K562 (cell line): Measurements from ENCODE around the gene RMND5A. TPM values are rescaled to one million over a fixed set of nuclear protein-coding genes. Genes with fewer than 3 reads are reported as not detected.

Source experiments
- ATAC-seq: fragments of 200-7000 bp; cut with Tn5 transposase; 3 replicates; pipeline ENCODE4 v1.9.1; 2020; ENCODE audit warnings: moderate library complexity
- BruUV-seq: library from RNA; stranded (reverse); fragments of 400-500 nt; replicated peaks from 2 replicates; lab custom pipeline; 2021; lab: Mats Ljungman, UMichigan
- CTCF ChIA-PET: fragments of 300-600 bp; formaldehyde crosslinking; extraction: SDS; loops from one replicate; lab custom pipeline; 2021; ENCODE audit warnings: low intra/inter-chr PET ratio; lab: Yijun Ruan, JAX
- POLR2A ChIA-PET: fragments of 300-600, 350-650 bp; sonication (Branson Sonifier 250); formaldehyde crosslinking; extraction: SDS; loops from one replicate; lab custom pipeline; 2021; ENCODE audit warnings: antibody characterized with exemption, inconsistent platforms; lab: Yijun Ruan, JAX
- DNase-seq, 4 experiments: peaks; one replicate each; pipeline versions ENCODE4 v3.0.0 to v3.0.0-alpha.2; 2011 to 2018; ENCODE audit warnings: low spot score in 3 of 4, mixed read lengths in 3 of 4; ENCODE audit errors: extremely low read depth in 1 of 4
- FAIRE-seq: peaks from 2 replicates; lab custom pipeline; 2011; peaks lifted over from hg19 to GRCh38; lab: Jason Lieb, UNC
- H2AFZ ChIP-seq: 2 replicates; pipeline ENCODE4 v1.6.0; 2011; ENCODE audit warnings: low read depth, low read length, control low read depth, inconsistent platforms
- H3K27ac ChIP-seq: fragments of 200-600 bp; 3 replicates; pipeline ENCODE4 v1.8.0; 2011; ENCODE audit warnings: low read depth, mild to moderate bottlenecking, control low read depth, inconsistent platforms, low read length, moderate library complexity, mixed read lengths; ENCODE audit errors: extremely low read depth
- H3K27me3 ChIP-seq, 2 experiments: fragments of 300-600 bp in 1 of 2; 2 replicates in 1 of 2; 3 replicates in 1 of 2; pipeline versions ENCODE4 v1.6.0 to v1.8.0; 2011; ENCODE audit warnings: inconsistent platforms in 2 of 2, low read length in 2 of 2, mild to moderate bottlenecking in 1 of 2, mixed read lengths in 1 of 2, moderate library complexity in 1 of 2; ENCODE audit not compliant: control insufficient read depth in 2 of 2, insufficient read depth in 2 of 2
- H3K36me3 ChIP-seq: fragments of 300-600 bp; 3 replicates; pipeline ENCODE4 v1.8.0; 2011; ENCODE audit warnings: mild to moderate bottlenecking, low read length, inconsistent platforms; ENCODE audit not compliant: control insufficient read depth, insufficient read depth
- H3K4me1 ChIP-seq, 2 experiments: fragments of 200-600 bp in 1 of 2; replicated peaks in 1 of 2; 2 replicates in 1 of 2; 3 replicates in 1 of 2; pipeline versions ENCODE4 v1.5.1 to v1.8.0; 2011; ENCODE audit warnings: inconsistent platforms in 2 of 2, low read length in 2 of 2, mild to moderate bottlenecking in 1 of 2, mixed read lengths in 1 of 2, moderate library complexity in 1 of 2; ENCODE audit not compliant: control insufficient read depth in 2 of 2, insufficient read depth in 2 of 2
- H3K4me2 ChIP-seq: 2 replicates; pipeline ENCODE4 v1.6.1; 2011; ENCODE audit warnings: low read length, control low read depth, inconsistent platforms, mixed read lengths; ENCODE audit not compliant: insufficient read depth
- H3K4me3 ChIP-seq: fragments of 200-600 bp; sonication (generic), shearing (Covaris generic); 2 replicates; pipeline ENCODE4 v1.5.1; 2016; ENCODE audit warnings: control low read depth, inconsistent platforms
- H3K79me2 ChIP-seq: fragments of 200-600 bp; 3 replicates; pipeline ENCODE4 v1.8.0; 2011; ENCODE audit warnings: low read length, inconsistent platforms; ENCODE audit not compliant: control insufficient read depth, insufficient read depth
- H3K9ac ChIP-seq, 2 experiments: 2 replicates each; pipeline versions ENCODE4 v1.6.0 to v1.6.1; 2011; ENCODE audit warnings: low read depth in 2 of 2, low read length in 2 of 2, control low read depth in 1 of 2, inconsistent platforms in 1 of 2, mild to moderate bottlenecking in 1 of 2, mixed read lengths in 1 of 2; ENCODE audit not compliant: insufficient read depth in 1 of 2
- H3K9me1 ChIP-seq: one replicate; pipeline ENCODE4 v1.6.0; 2011; ENCODE audit warnings: inconsistent platforms, mild to moderate bottlenecking, low read length, moderate library complexity; ENCODE audit not compliant: control insufficient read depth, insufficient read depth
- H3K9me3 ChIP-seq: replicated peaks from 2 replicates; pipeline ENCODE4 v1.5.1; 2011; ENCODE audit warnings: low read depth, low read length, inconsistent platforms; ENCODE audit not compliant: control insufficient read depth, insufficient read depth
- H4K20me1 ChIP-seq: replicated peaks from 2 replicates; pipeline ENCODE4 v1.6.1; 2011; ENCODE audit warnings: low read length, inconsistent platforms, mixed read lengths; ENCODE audit not compliant: control insufficient read depth, insufficient read depth
- BRCA1 ChIP-seq, 2 experiments: fragments of 450-650 bp in 1 of 2; sonication (generic) in 1 of 2; formaldehyde crosslinking in 1 of 2; IDR thresholded peaks; 2 replicates each; pipeline versions ENCODE4 v1.5.0 to v1.6.1; 2017 to 2020; ENCODE audit warnings: mild to moderate bottlenecking in 1 of 2, missing genetic modification reagents in 1 of 2
- HIVEP1 ChIP-seq: fragments of 250-450 bp; sonication (Bioruptor Pico); IDR thresholded peaks from 2 replicates; pipeline ENCODE4 v1.4.0; 2020; ENCODE audit warnings: mild to moderate bottlenecking
- KAT8 ChIP-seq: fragments of 450-650 bp; IDR thresholded peaks from 2 replicates; pipeline ENCODE4 v1.6.1; 2016; ENCODE audit warnings: low read depth, mild to moderate bottlenecking
- KDM4B ChIP-seq, 2 experiments: fragments of 450-650 bp in 1 of 2; sonication (generic) in 1 of 2; IDR thresholded peaks; 2 replicates each; pipeline ENCODE4 v1.6.1; 2016 to 2017; ENCODE audit warnings: borderline replicate concordance in 2 of 2, antibody characterized with exemption in 1 of 2, low read depth in 1 of 2, mild to moderate bottlenecking in 1 of 2
- POU5F1 ChIP-seq: fragments of 150-350 bp; IDR thresholded peaks from 2 replicates; pipeline ENCODE4 v1.6.1; 2014; ENCODE audit warnings: borderline replicate concordance, low read length, low read depth, mild to moderate bottlenecking; ENCODE audit not compliant: partially characterized antibody
- PPARD ChIP-seq: fragments of 250-450 bp; sonication (Bioruptor Pico); IDR thresholded peaks from 2 replicates; pipeline ENCODE4 v1.8.0; 2022; ENCODE audit warnings: inconsistent platforms, mild to moderate bottlenecking, moderate library complexity
- RBFOX2 ChIP-seq: fragments of 200-400 bp; formaldehyde crosslinking; IDR thresholded peaks from 2 replicates; pipeline ENCODE4 v1.6.1; 2017; ENCODE audit warnings: low read depth, mild to moderate bottlenecking, low read length, moderate library complexity
- SMARCE1 ChIP-seq: fragments of 450-650 bp; IDR thresholded peaks from 2 replicates; pipeline ENCODE4 v1.7.1; 2016; ENCODE audit warnings: mild to moderate bottlenecking
- TRIM24 ChIP-seq, 2 experiments: fragments of 450-650 bp; IDR thresholded peaks; 2 replicates each; pipeline ENCODE4 v1.6.1; 2016
- ZNF217 ChIP-seq: sonication (generic); formaldehyde crosslinking; IDR thresholded peaks from 2 replicates; pipeline ENCODE4 v1.8.0; 2022; ENCODE audit warnings: mild to moderate bottlenecking, missing genetic modification reagents
- ZNF586 ChIP-seq: fragments of 450-650 bp; formaldehyde crosslinking; conservative IDR thresholded peaks from 2 replicates; pipeline ENCODE4 v1.4.0; 2020; ENCODE audit warnings: mild to moderate bottlenecking, moderate library complexity
- WGBS: fragments of 100-300 bp; shearing (Covaris generic); methylation state at CpG from one replicate; pipeline ENCODE4 v1.1.6; 2016; ENCODE audit warnings: low coverage, mixed read lengths; ENCODE audit not compliant: insufficient coverage; ENCODE audit errors: missing lambda C conversion rate; 5-methylcytosine and 5-hydroxymethylcytosine counted together
- in situ Hi-C: fragments of 300-500 bp; cut with MboI; formaldehyde crosslinking; loops from 4 replicates; pipeline ENCODE4 v1.15.0; 2018; ENCODE audit warnings: inconsistent platforms, mixed read lengths
- intact Hi-C: fragments of 100-400 bp; cut with micrococcal nuclease; formaldehyde crosslinking; loops from 2 replicates; pipeline ENCODE4 v1.14.2; 2022
- polyA plus RNA-seq, 8 experiments: library from polyadenylated mRNA; depleted of rRNA in 4 of 8; stranded (reverse) in 5 of 8; unstranded in 3 of 8; fragments of >200 nt; fragmentation: Nextera tagmentation in 2 of 8; fragmentation: Illumina TruSeq in 1 of 8; extraction: Ambion mirVana in 2 of 8; extraction: Trizol in 1 of 8; gene quantifications; 2 replicates each; pipeline versions ENCODE4 v1.2.1 to v1.2.3, GENCODE V29; 2011 to 2014; ENCODE audit warnings: inconsistent platforms in 1 of 8, missing spikeins in 1 of 8
- total RNA-seq, 7 experiments: library from RNA; depleted of rRNA in 6 of 7; stranded (reverse); fragments of >200 nt in 6 of 7; fragmentation: Illumina TruSeq in 2 of 7; extraction: Trizol in 2 of 7; gene quantifications; 2 replicates each; pipeline versions ENCODE4 v1.2.1 to v1.2.3, GENCODE V29; 2011 to 2021; ENCODE audit warnings: low replicate concordance in 1 of 7
- TF ChIP-seq, protein P1 (sequence below), 3 experiments: IDR thresholded peaks in 2 of 3; conservative IDR thresholded peaks in 1 of 3; 2 replicates each; pipeline ENCODE4 v1.5.1; 2011 to 2012; ENCODE audit warnings: low read length in 3 of 3, mild to moderate bottlenecking in 3 of 3, control low read depth in 2 of 3, improper control_type of control experiment in 1 of 3, inconsistent platforms in 1 of 3, low read depth in 1 of 3, mixed read lengths in 1 of 3, moderate library complexity in 1 of 3; ENCODE audit not compliant: insufficient read depth in 2 of 3

The RMND5A gene
- total and polyA plus RNA-seq, 9 of the 15 experiments (the other 6 are each of a cell fraction or from before 2014, with no cell fraction given), result 13.2 to 43.5 (median 34.1) TPM

DNA sequence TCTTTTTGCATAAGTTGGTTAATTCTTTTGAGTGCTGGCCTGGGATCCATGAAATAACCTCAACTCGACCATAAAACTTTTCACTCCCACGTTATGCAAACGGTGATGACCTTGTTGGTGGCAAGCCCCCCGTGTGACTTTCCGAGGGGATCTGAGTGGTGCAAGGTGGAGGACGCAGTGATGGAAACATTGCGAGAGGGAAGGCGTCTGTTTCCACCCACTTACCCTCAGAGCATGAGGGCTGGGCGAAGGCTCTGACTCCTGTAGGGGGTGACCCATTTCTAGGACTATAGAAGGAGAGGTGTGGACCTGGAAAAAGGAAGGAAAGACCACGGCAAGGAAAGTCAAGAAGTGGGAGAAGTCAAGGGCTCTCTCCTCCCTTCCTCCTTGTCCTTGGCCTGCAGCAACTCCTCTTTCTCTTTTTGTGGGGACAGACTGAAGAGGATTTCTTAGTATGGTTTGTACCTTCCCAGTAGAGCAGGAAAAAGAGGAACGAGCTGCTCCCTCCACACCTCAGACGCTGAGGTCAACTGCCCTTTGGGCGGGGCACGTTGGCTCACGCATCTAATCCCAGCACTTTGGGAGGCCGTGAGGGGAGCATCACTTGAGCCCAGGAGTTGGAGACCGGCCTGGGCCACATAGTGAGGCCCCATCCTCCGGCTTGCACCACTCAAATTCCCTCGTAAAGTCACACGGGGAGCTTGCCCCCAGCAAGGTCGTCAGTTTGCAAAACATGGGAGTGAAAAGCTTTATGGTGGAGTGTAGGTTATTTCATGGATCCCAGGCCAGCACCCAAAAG lies 86.2 kb downstream of the RMND5A start:
- Histone ChIP-seq H2AFZ (no peak overlapping the region), H3K4me1 (peaks cover 3 to 19% of the 10 kb centered on the region in 2 experiments; a peak in 3 of 5 replicates), H3K9ac (no peak overlapping the region), H3K36me3 (no peaks in the 10 kb centered on the region), H3K9me3 (no peaks in the 10 kb centered on the region), H4K20me1 (no peaks in the 10 kb centered on the region), H3K27me3 (peaks cover 4 to 31% of the 10 kb centered on the region in 2 experiments; a peak in 4 of 5 replicates), H3K4me3 (no peak overlapping the region), H3K79me2 (no peaks in the 10 kb centered on the region), H3K4me2 (no peak overlapping the region), H3K9me1 (no peaks in the 10 kb centered on the region), H3K27ac (no peak overlapping the region)
- CTCF ChIA-PET, result no interaction called here
- FAIRE-seq (no peak), DNase-seq (no peak), ATAC-seq (no peak)
- no TSS peak for BruUV-seq
- TF ChIP-seq RBFOX2, result no peak
- TF ChIP-seq KAT8, result no peak
- no peak for TF ChIP-seq PPARD (CRISPR knock-in tag)
- TF ChIP-seq KDM4B (IDR thresholded peaks at IDR 0.05; ENCODE audit: borderline replicate concordance in 2 of 2, low read depth in 1 of 2), result no peak
- no peak for TF ChIP-seq SMARCE1
- no peak for TF ChIP-seq TRIM24 (IDR thresholded peaks at IDR 0.05)
- no peak for TF ChIP-seq ZNF217
- TF ChIP-seq BRCA1 (IDR thresholded peaks at IDR 0.05), result no peak
- no peak for TF ChIP-seq BRCA1 (CRISPR knock-in tag; IDR thresholded peaks at IDR 0.05)
- TF ChIP-seq HIVEP1 (CRISPR knock-in tag), result no peak
- TF ChIP-seq POU5F1, result no peak
- TF ChIP-seq, protein P1, sequence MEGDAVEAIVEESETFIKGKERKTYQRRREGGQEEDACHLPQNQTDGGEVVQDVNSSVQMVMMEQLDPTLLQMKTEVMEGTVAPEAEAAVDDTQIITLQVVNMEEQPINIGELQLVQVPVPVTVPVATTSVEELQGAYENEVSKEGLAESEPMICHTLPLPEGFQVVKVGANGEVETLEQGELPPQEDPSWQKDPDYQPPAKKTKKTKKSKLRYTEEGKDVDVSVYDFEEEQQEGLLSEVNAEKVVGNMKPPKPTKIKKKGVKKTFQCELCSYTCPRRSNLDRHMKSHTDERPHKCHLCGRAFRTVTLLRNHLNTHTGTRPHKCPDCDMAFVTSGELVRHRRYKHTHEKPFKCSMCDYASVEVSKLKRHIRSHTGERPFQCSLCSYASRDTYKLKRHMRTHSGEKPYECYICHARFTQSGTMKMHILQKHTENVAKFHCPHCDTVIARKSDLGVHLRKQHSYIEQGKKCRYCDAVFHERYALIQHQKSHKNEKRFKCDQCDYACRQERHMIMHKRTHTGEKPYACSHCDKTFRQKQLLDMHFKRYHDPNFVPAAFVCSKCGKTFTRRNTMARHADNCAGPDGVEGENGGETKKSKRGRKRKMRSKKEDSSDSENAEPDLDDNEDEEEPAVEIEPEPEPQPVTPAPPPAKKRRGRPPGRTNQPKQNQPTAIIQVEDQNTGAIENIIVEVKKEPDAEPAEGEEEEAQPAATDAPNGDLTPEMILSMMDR (IDR thresholded peaks at IDR 0.05 in 2 of 3, conservative IDR thresholded peaks at IDR 0.05 in 1 of 3; ENCODE audit: insufficient read depth in 2 of 3, low read depth in 1 of 3, low read length in 3 of 3), result no peak
- TF ChIP-seq ZNF586 (CRISPR knock-in tag), result no peak
- in situ Hi-C loops, result no loop called here
- POLR2A ChIA-PET, result interaction anchor here (0.6 kb wide), 1 partner anchor 26 kb away, joined by 3 read pairs; no protein-coding TSS in a partner anchor
- WGBS, result 1% methylated on average over 20 of the region's 21 CpGs
- intact Hi-C loops, result no loop called here
